Measurements from ENCODE around the gene PRSS50.
A peak's percentile ranks its signal among the peaks of the same experiment; 100 is the strongest.
"Not testable (repeated sequence)": the region's sequence is repeated elsewhere in the genome, so short reads cannot be mapped to it uniquely, and the experiment has no call there.

Gene PRSS50, protein sequence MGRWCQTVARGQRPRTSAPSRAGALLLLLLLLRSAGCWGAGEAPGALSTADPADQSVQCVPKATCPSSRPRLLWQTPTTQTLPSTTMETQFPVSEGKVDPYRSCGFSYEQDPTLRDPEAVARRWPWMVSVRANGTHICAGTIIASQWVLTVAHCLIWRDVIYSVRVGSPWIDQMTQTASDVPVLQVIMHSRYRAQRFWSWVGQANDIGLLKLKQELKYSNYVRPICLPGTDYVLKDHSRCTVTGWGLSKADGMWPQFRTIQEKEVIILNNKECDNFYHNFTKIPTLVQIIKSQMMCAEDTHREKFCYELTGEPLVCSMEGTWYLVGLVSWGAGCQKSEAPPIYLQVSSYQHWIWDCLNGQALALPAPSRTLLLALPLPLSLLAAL

GRCh38 chr3:46717447-46718231 is at the start of gene PRSS50:
Gene PRSS50, minus strand, starts transcription at chr3:46717869. Its CDS starts 45 bp downstream, at chr3:46717824.
- peak; percentile 46 for DNase-seq

- no peak for DNase-seq
These were observed 46.5 kb upstream of the PRSS50 start for GRCh38 chr3:46764206-46764605.

DNA sequence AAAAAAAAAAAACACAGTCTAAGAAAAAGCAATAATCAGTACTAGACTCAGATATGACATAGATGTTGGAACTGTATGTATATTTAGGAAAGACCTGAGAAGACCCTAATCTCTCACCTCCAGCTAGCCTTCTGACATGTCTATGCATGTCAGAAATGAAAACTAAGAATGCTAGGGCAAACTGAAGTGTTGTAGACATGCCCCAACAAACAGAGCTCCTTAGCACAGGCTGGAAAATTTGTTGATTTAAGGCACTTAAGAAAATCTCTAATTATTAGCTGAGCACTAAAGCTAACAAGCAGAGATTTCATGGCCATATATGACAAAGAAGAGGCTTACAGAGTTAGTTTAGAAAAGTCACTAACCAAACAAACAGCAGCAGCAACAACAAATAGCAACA is 45.5 kb upstream of the PRSS50 start:
- DNase-seq: no peak

GRCh38 chr3:46759239-46760167 is 41.8 kb upstream of the PRSS50 start:
- no peak for DNase-seq

- no peak for DNase-seq
These were observed 39.0 kb upstream of the PRSS50 start for GRCh38 chr3:46756642-46757041.

DNA sequence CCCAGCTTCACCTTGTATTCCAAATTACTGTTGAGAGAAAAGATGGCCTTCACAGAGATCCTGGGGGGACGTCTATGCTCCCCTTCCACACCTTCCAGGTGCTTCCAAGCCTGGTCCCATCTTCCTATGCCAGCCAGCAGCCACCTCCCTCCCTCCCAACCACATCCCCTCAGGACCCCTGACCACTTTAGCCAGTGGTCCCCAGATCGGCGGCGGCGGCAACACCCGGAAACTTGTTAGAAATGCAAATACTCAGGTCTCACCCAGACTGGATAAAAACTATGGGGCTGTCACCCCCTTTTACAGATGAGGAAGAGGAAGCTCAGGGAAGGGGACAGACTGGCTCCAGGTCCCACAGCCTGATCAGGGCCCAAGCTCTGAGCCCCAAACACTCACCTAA is 38.0 kb upstream of the PRSS50 start:
- no peak for DNase-seq

GRCh38 chr3:46753127-46753526 is 35.5 kb upstream of the PRSS50 start:
- DNase-seq: not testable (repeated sequence)

GRCh38 chr3:46750555-46751038 is 32.9 kb upstream of the PRSS50 start:
- DNase-seq: no peak

GRCh38 chr3:46749129-46749528 is 31.5 kb upstream of the PRSS50 start:
- no peak for DNase-seq

- DNase-seq: no peak
These were observed 30.5 kb upstream of the PRSS50 start for GRCh38 chr3:46748170-46748569.

DNA sequence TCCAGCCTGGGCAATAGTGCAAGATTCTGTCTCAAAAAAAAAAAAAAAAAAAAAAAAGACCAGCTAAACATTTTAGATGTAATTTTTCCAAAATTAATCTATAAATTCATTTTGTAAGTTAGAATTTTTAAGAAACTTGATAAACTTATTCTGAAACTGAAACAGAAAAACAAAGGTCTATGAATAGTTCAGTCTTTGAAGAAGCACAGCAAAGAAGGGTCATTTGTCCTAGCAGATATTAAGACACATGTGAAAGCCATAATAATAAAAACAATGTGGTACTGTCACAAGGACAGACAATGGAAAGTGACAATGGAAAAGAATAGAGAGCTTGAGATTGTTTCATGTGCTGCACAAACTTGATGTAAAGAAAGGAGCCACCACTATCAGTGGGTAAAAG is 29.0 kb upstream of the PRSS50 start:
- DNase-seq: no peak

GRCh38 chr3:46742992-46743585 is 25.4 kb upstream of the PRSS50 start:
- DNase-seq: no peak

DNA sequence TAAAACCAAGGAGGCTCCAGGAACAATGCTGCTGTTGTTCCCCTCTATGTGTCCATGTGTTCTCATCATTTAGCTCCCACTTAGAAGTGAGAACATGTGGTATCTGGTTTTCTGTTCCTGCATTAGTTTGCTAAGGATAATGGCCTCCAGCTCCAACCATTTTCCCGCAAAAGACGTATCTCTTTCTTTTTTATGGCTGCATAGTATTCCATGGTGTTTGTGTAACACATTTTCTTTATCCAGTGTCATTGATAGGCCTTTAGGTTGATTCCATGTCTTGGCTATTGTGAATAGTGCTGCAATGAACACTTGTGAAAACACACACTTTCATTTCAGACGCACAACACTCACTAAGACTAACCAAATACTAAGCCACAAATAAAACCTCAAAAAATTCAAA is 21.9 kb upstream of the PRSS50 start:
- not testable (repeated sequence) for DNase-seq

DNA sequence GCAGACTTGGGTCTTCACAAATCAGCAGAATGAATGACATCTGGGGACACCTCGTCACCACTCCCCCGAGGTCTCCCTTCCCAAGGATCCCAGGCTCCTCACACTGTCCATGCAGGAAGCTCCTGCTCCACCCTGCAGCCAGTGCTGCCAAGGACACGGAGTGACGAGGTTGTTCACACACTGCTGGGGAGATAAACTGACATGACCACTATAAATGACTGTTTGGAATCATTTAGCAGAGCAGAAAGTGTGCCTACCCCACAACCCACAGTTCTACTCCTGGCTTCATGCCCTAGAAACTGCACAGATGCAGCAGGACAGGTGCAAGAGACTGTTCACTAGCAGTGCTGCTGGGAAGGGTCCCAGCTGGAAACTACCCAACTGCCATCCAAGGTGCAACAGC is 19.7 kb upstream of the PRSS50 start:
- no peak for DNase-seq

DNA sequence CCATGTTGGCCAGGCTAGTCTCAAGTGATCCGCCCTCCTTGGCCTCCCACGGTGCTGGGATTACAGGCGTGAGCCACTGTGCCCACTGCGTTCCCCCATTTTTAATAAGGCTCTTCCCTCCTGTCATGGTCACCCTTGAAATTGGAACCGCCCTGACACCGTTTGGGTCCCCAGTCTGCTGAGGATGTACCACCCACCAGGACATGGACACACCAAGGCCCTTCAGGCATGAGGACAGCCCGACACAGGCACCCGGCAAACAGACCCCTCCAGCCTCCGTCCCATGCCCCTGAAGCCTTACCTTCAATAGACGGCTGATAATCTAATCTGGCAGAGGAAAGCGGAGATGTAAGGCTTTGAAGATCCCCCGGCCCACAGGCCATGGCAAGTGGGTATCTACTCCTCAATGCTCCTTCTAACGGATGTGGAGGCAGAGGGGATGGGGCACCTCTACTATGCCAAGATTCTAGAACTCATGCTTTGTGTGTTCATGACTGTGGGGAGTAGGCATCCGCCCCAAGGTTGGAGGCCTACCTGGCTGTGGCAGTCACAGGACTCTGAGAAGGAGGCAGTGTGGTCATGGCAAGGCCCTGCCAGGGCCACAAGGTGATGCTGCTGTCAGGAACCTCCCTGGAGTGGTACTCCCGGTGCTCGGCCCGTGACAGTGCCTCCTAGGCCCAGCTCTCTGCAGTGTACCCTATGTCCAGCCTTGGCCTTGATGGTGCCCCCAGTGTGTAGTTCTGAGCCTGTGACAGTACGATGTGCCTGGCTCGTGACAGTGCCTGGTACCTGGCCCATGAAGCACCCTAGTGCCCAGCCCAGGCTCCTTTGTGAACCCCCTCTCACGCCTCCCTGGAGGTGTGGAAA is 18.6 kb upstream of the PRSS50 start:
- no peak for DNase-seq

DNA sequence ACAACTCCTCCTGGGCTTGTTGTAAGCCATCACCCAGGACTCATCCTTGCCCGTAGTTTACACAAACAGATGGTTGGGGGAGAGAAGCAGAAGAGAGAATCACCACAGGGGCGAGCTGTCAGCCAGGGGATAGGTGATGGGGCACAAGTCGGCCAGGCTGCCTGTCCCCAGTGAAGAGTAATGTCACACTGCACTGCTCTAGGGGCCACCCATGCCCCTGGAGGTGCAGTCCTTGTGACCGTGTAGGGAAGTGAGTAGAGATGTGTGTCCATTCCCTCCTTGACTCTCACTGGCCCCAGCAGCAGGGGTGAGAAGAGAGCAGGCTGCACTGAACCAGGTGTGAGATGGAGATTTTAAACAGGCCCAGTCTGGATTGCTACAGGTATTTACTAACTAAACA is 17.1 kb upstream of the PRSS50 start:
- DNase-seq: no peak

- DNase-seq: no peak
These were observed 15.5 kb upstream of the PRSS50 start for GRCh38 chr3:46733026-46733800.

GRCh38 chr3:46731795-46732194 is 14.1 kb upstream of the PRSS50 start:
- no peak for DNase-seq

GRCh38 chr3:46730819-46731218 is 13.2 kb upstream of the PRSS50 start:
- no peak for DNase-seq

DNA sequence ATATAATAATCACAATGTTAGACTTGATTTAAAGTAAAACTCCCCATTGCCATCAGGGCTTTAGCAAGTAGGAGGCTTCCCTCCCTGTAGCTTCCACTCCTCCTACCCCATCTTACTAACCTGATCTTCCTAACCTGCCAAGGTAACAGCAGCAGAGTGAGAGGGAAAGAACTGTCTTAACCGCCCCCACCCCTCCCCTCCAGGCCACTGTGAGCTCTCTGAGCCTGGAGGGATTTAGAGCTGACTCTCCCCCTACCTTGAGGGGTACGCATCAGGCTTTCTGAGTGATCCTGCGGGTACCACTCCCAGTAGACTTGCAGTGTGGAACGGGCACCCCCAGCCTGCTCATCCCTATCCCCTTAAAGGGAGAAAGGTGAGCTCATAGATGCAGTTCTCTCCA is 11.4 kb upstream of the PRSS50 start:
- no peak for DNase-seq
